ENCODE measurements around the gene CCDC121. TPM values are rescaled to one million over a fixed set of nuclear protein-coding genes. Genes with fewer than 3 reads are reported as not detected.

CCDC121 gene
- total and polyA plus RNA-seq, 9 of the 15 experiments (the other 6 are each of a cell fraction or from before 2014, with no cell fraction given) = 2.2 to 4.7 (median 4.1) TPM

- TF ChIP-seq GTF2E2 (tag; IDR thresholded peaks at IDR 0.05) (peak; percentile 93), SREBF2 (CRISPR knock-in tag; IDR thresholded peaks at IDR 0.05) (no peak), ZNF79 (CRISPR knock-in tag; IDR thresholded peaks at IDR 0.05; ENCODE audit: low read depth) (no peak), RUNX1 (IDR thresholded peaks at IDR 0.05; ENCODE audit: low read depth) (no peak), CCAR2 (IDR thresholded peaks at IDR 0.05; ENCODE audit: low read depth, low read length) (no peak), LARP7 (IDR thresholded peaks at IDR 0.05) (no peak), ZNF696 (CRISPR knock-in tag; conservative IDR thresholded peaks at IDR 0.05) (no peak), FOXP1 (CRISPR knock-in tag; IDR thresholded peaks at IDR 0.05) (peak; percentile 72), CREB3 (tag; conservative IDR thresholded peaks at IDR 0.05; ENCODE audit: low read depth) (no peak), ZNF512 (tag; IDR thresholded peaks at IDR 0.05) (no peak), SMAD2 (IDR thresholded peaks at IDR 0.05; ENCODE audit: low read depth, low read length) (no peak), LCOR (CRISPR knock-in tag; IDR thresholded peaks at IDR 0.05) (no peak), CBFA2T2 (conservative IDR thresholded peaks at IDR 0.05) (no peak), TRIM28 (IDR thresholded peaks at IDR 0.05) (0 out of 2 replicates have a peak, but pooled peaks have one; percentile 24), ETS1 (conservative IDR thresholded peaks at IDR 0.05; ENCODE audit: control insufficient read depth, low read depth, low read length) (peak; percentile 77; the same call in 1 of the 2 replicates), TEAD4 (IDR thresholded peaks at IDR 0.05; ENCODE audit: low read length) (no peak), TEAD4 (CRISPR knock-in tag; IDR thresholded peaks at IDR 0.05; ENCODE audit: borderline replicate concordance) (no peak), POLR2A (conservative IDR thresholded peaks at IDR 0.05) (peak; percentile 96), NFIC (IDR thresholded peaks at IDR 0.05) (peak; percentile 75), CREB5 (CRISPR knock-in tag; IDR thresholded peaks at IDR 0.05) (peak; percentile 35; the same call in 1 of the 2 replicates), KDM2B (CRISPR knock-in tag; IDR thresholded peaks at IDR 0.05) (no peak), U2AF1 (optimal IDR thresholded peaks at IDR 0.05; ENCODE audit: low read depth, low read length) (no peak), ERF (CRISPR knock-in tag; IDR thresholded peaks at IDR 0.05) (peak; percentile 49; the same call in 1 of the 2 replicates)
- TF ChIP-seq, protein P1, sequence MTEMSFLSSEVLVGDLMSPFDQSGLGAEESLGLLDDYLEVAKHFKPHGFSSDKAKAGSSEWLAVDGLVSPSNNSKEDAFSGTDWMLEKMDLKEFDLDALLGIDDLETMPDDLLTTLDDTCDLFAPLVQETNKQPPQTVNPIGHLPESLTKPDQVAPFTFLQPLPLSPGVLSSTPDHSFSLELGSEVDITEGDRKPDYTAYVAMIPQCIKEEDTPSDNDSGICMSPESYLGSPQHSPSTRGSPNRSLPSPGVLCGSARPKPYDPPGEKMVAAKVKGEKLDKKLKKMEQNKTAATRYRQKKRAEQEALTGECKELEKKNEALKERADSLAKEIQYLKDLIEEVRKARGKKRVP (CRISPR knock-in tag; IDR thresholded peaks at IDR 0.05) = no peak
Observed at GRCh38 chr2:27628767-27629709, at the start of gene CCDC121, which contains the start of gene GPN1 (continued).

All from K562 (cell line).